AG04449 (cell line): ENCODE data around the gene MRPL39.

Source experiments
- CTCF ChIA-PET: fragments of 350-600 bp; formaldehyde crosslinking; extraction: SDS; loops from one replicate; lab custom pipeline; 2021; ENCODE audit warnings: antibody characterized with exemption; lab: Yijun Ruan, JAX
- POLR2A ChIA-PET: fragments of 400-600, 350-600 bp; formaldehyde crosslinking; extraction: SDS; loops from one replicate; lab custom pipeline; 2020; ENCODE audit warnings: antibody characterized with exemption, inconsistent platforms; lab: Yijun Ruan, JAX
- DNase-seq: peaks from one replicate; pipeline ENCODE4 v3.0.0-alpha.2; 2010; ENCODE audit warnings: low read depth, low spot score
- H3K4me3 ChIP-seq: 2 replicates; pipeline ENCODE4 v1.5.1; 2011; ENCODE audit warnings: low read depth, mild to moderate bottlenecking, control low read depth, low read length
- CTCF ChIP-seq: IDR thresholded peaks from one replicate; pipeline ENCODE4 v1.5.1; 2011; ENCODE audit warnings: mild to moderate bottlenecking, moderate library complexity, low read length, control low read depth, inconsistent platforms; ENCODE audit not compliant: insufficient read depth; ENCODE audit errors: missing control alignments

The MRPL39 gene

GRCh38 chr21:25560271-25560685 is 47.0 kb downstream of the MRPL39 start:
- DNase-seq, result no peak
- H3K4me3 ChIP-seq, result no peak overlapping the region
- POLR2A ChIA-PET, result no interaction called here
- CTCF ChIA-PET, result no interaction called here
- no peak for TF ChIP-seq CTCF

GRCh38 chr21:25559746-25560145 is 47.5 kb downstream of the MRPL39 start:
- DNase-seq, result no peak
- ChIA-PET POLR2A (no interaction called here), CTCF (no interaction called here)
- no peak overlapping the region for H3K4me3 ChIP-seq
- no peak for TF ChIP-seq CTCF

- POLR2A ChIA-PET, result no interaction called here
- CTCF ChIA-PET, result no interaction called here
Observed at GRCh38 chr21:25558123-25558522, 49.2 kb downstream of the MRPL39 start.

GRCh38 chr21:25557180-25557579 is 50.1 kb downstream of the MRPL39 start:
- no peak for DNase-seq
- POLR2A ChIA-PET, result no interaction called here
- H3K4me3 ChIP-seq, result no peak overlapping the region
- no peak for TF ChIP-seq CTCF
- CTCF ChIA-PET, result no interaction called here

More at GRCh38 chr21:25558123-25558522, 49.2 kb downstream of the MRPL39 start:
- no peak overlapping the region for H3K4me3 ChIP-seq
- TF ChIP-seq CTCF, result no peak
- no peak for DNase-seq

- CTCF ChIA-PET, result no interaction called here
- no peak for DNase-seq
- POLR2A ChIA-PET, result no interaction called here
- H3K4me3 ChIP-seq, result no peak overlapping the region
- TF ChIP-seq CTCF, result no peak
Observed at GRCh38 chr21:25556091-25556490, 51.2 kb downstream of the MRPL39 start.

GRCh38 chr21:25555492-25555891 is 51.8 kb downstream of the MRPL39 start:
- no peak overlapping the region for H3K4me3 ChIP-seq
- ChIA-PET POLR2A (no interaction called here), CTCF (no interaction called here)
- DNase-seq, result no peak
- TF ChIP-seq CTCF, result no peak
